Hepatocyte (in vitro differentiated cells): ENCODE measurements around the gene TNN. TPM values are rescaled to one million over a fixed set of nuclear protein-coding genes. Genes with fewer than 3 reads are reported as not detected.

Experiments
- DNase-seq: peaks from one replicate; pipeline ENCODE4 v3.0.0-alpha.2; 2016; ENCODE audit warnings: low spot score
- H2AFZ ChIP-seq: fragments of 200-600 bp; sonication (generic); 2 replicates; pipeline ENCODE4 v1.6.0; 2016; ENCODE audit warnings: antibody characterized with exemption, mild to moderate bottlenecking
- H3K27ac ChIP-seq: fragments of 200-600 bp; sonication (generic); 2 replicates; pipeline ENCODE4 v1.5.1; 2016; ENCODE audit warnings: mild to moderate bottlenecking
- H3K27me3 ChIP-seq: fragments of 200-600 bp; sonication (generic); 2 replicates; pipeline ENCODE4 v1.6.1; 2016
- H3K36me3 ChIP-seq: fragments of 200-600 bp; sonication (generic); replicated peaks from 2 replicates; pipeline ENCODE4 v1.5.1; 2016; ENCODE audit warnings: low read depth; ENCODE audit not compliant: insufficient read depth
- H3K4me1 ChIP-seq: fragments of 200-600 bp; sonication (generic); 2 replicates; pipeline ENCODE4 v1.5.1; 2016; ENCODE audit warnings: mild to moderate bottlenecking, moderate library complexity; ENCODE audit not compliant: insufficient read depth
- H3K4me2 ChIP-seq: fragments of 200-600 bp; sonication (generic); 2 replicates; pipeline ENCODE4 v1.6.0; 2016
- H3K4me3 ChIP-seq: fragments of 200-600 bp; sonication (generic); 2 replicates; pipeline ENCODE4 v1.5.1; 2016; ENCODE audit warnings: mild to moderate bottlenecking
- H3K79me2 ChIP-seq: fragments of 200-600 bp; sonication (generic); 2 replicates; pipeline ENCODE4 v1.6.0; 2017; ENCODE audit warnings: mild to moderate bottlenecking
- H3K9me2 ChIP-seq: fragments of 200-600 bp; sonication (generic); replicated peaks from 2 replicates; pipeline ENCODE4 v1.6.0; 2017; ENCODE audit warnings: mild to moderate bottlenecking; ENCODE audit not compliant: insufficient read depth
- H3K9me3 ChIP-seq: fragments of 200-600 bp; sonication (generic); 2 replicates; pipeline ENCODE4 v1.5.1; 2016; ENCODE audit warnings: low read depth, mild to moderate bottlenecking
- H4K20me1 ChIP-seq: fragments of 200-600 bp; sonication (generic); 2 replicates; pipeline ENCODE4 v1.6.0; 2016; ENCODE audit warnings: mild to moderate bottlenecking; ENCODE audit not compliant: insufficient read depth, poor library complexity, severe bottlenecking
- CTCF ChIP-seq: fragments of 200-600 bp; sonication (generic); IDR thresholded peaks from 2 replicates; pipeline ENCODE4 v1.5.1; 2016; ENCODE audit warnings: antibody characterized with exemption, mild to moderate bottlenecking; ENCODE audit not compliant: poor library complexity
- EZH2 ChIP-seq: fragments of 200-600 bp; sonication (generic); IDR thresholded peaks from 2 replicates; pipeline ENCODE4 v1.6.1; 2016; ENCODE audit warnings: antibody characterized with exemption, mild to moderate bottlenecking, borderline replicate concordance
- EZH2phosphoT487 ChIP-seq: fragments of 200-600 bp; sonication (generic); IDR thresholded peaks from one replicate; pipeline ENCODE4 v1.6.1; 2018; ENCODE audit warnings: antibody characterized with exemption, mild to moderate bottlenecking, low read depth, moderate library complexity; ENCODE audit not compliant: unreplicated experiment, severe bottlenecking
- WGBS: methylation state at CpG from one replicate; pipeline ENCODE4 v1.1.6; 2016; ENCODE audit warnings: low lambda C conversion rate; ENCODE audit errors: missing lambda C conversion rate; 5-methylcytosine and 5-hydroxymethylcytosine counted together
- polyA plus RNA-seq: library from polyadenylated mRNA; unstranded; fragments of >200 nt; fragmentation: Nextera tagmentation; extraction: Ambion mirVana; gene quantifications from 2 replicates; pipeline ENCODE4 v1.2.1, GENCODE V29; 2016
- total RNA-seq: library from RNA; depleted of rRNA; stranded (reverse); fragments of >200 nt; gene quantifications from 2 replicates; pipeline ENCODE4 v1.2.3, GENCODE V29; 2014

Gene TNN
- total and polyA plus RNA-seq, 2 experiments from 2014 or later: 0.33 to 0.51 TPM

- H2AFZ ChIP-seq: no peak overlapping the region
- H3K27me3 ChIP-seq: no peaks in the 10 kb centered on the region
- no peak for DNase-seq
- H3K36me3 ChIP-seq: no peaks in the 10 kb centered on the region
- H3K9me2 ChIP-seq: no peaks in the 10 kb centered on the region
- no peaks in the 10 kb centered on the region for H3K79me2 ChIP-seq
- H3K4me3 ChIP-seq: no peak overlapping the region
- no peak overlapping the region for H3K27ac ChIP-seq
- TF ChIP-seq EZH2 (no peak), CTCF (no peak), EZH2phosphoT487 (no peak)
- 92% methylated on average over 12 of the region's 12 CpGs for WGBS
- peaks cover 6% of the 10 kb centered on the region for H3K4me1 ChIP-seq
- H3K4me2 ChIP-seq: no peak overlapping the region
- H4K20me1 ChIP-seq: no peaks in the 10 kb centered on the region
- no peaks in the 10 kb centered on the region for H3K9me3 ChIP-seq
Observed at GRCh38 chr1:175077356-175078030, 9.9 kb downstream of the TNN start.

- Histone ChIP-seq H4K20me1 (no peaks in the 10 kb centered on the region), H3K36me3 (no peaks in the 10 kb centered on the region), H3K27ac (no peak overlapping the region), H3K79me2 (no peaks in the 10 kb centered on the region), H3K4me1 (no peaks in the 10 kb centered on the region), H3K9me2 (no peaks in the 10 kb centered on the region), H2AFZ (no peak overlapping the region), H3K9me3 (no peaks in the 10 kb centered on the region), H3K4me3 (no peak overlapping the region), H3K27me3 (no peaks in the 10 kb centered on the region), H3K4me2 (no peak overlapping the region)
- 90% methylated on average over 3 of the region's 3 CpGs for WGBS
- TF ChIP-seq EZH2 (no peak), EZH2phosphoT487 (no peak), CTCF (no peak)
- DNase-seq: no peak
Observed at GRCh38 chr1:175078629-175079028, 11.0 kb downstream of the TNN start.

DNA sequence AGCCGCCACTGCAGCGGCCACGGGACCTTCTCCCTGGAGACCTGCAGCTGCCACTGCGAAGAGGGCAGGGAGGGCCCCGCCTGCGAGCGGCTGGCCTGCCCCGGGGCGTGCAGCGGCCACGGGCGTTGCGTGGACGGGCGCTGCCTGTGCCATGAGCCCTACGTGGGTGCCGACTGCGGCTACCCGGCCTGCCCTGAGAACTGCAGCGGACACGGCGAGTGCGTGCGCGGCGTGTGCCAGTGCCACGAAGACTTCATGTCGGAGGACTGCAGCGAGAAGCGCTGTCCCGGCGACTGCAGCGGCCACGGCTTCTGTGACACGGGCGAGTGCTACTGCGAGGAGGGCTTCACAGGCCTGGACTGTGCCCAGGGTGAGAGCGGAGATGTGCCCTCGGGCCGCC, 11.7 kb downstream of the TNN start:
- Histone ChIP-seq H3K79me2 (no peaks in the 10 kb centered on the region), H3K36me3 (no peaks in the 10 kb centered on the region), H3K27ac (no peak overlapping the region), H3K4me3 (no peak overlapping the region), H3K4me2 (no peak overlapping the region), H2AFZ (no peak overlapping the region), H4K20me1 (no peaks in the 10 kb centered on the region), H3K27me3 (no peaks in the 10 kb centered on the region), H3K9me3 (no peaks in the 10 kb centered on the region), H3K4me1 (no peaks in the 10 kb centered on the region), H3K9me2 (no peaks in the 10 kb centered on the region)
- 95% methylated on average over 40 of the region's 40 CpGs for WGBS
- DNase-seq: no peak
- no peak for TF ChIP-seq EZH2
- no peak for TF ChIP-seq EZH2phosphoT487
- no peak for TF ChIP-seq CTCF
